ENCODE measurements around the gene ETS2. TPM values are rescaled to one million over a fixed set of nuclear protein-coding genes. Genes with fewer than 3 reads are reported as not detected.
A peak's percentile ranks its signal among the peaks of the same experiment; 100 is the strongest.
"Not testable (repeated sequence)": the region's sequence is repeated elsewhere in the genome, so short reads cannot be mapped to it uniquely, and the experiment has no call there.

The ETS2 gene
- total RNA-seq, 1 donor from 2014 or later = 102 TPM

DNA sequence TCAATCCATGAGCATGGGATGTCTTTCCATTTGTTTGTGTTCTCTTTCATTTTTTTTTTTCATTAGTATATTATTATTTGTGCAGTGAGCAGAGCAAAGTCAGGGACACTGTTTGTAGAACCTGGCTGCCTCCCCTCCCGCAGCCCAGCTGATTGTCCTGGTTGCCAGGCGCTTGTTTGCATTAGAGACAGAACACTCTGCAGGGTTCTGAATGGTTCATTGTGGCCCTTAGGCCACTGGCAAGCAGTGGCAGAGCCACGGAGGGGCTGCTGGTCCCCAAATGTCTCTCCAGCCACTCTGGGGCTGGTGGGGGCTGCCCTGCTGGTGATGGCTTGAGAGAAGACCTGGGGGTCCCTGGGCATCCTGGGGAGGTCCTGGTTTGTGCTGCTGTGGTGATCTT lies 29.0 kb downstream of the ETS2 start:
- no peak for DNase-seq (ENCODE audit: extremely low read depth, low read depth, low spot score)

DNA sequence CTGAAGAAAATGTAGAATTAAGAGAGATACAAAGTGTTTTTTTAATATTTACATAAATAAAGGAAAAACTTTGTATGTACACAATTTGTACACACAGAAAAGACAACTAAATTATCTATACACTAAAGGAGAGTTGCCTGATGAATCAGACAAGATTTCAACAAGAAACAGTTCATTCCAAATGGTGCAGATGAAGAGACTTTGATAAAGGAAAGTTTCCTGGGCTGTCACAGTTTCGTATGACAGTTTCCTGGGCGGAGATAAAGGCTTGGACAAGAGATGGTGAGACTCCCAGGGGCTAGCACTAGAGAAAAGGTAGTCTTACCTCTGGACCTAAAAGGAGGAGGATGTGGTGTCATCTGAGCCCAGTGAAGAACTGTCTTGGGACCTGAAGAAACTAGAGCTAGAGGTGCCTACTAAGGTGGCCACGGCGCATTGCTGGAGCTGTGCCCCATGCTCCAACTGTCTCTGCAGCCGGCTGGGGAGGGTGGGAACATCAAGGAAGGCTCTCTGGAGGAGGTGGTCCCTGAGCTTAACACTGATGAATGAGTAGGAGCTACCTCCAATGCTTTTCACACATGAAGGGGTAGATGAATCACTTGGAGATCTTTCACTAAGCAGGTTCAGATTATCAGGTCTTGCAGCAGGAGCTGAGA lies 32.2 kb downstream of the ETS2 start:
- DNase-seq (ENCODE audit: extremely low read depth, low read depth, low spot score) = no peak

DNA sequence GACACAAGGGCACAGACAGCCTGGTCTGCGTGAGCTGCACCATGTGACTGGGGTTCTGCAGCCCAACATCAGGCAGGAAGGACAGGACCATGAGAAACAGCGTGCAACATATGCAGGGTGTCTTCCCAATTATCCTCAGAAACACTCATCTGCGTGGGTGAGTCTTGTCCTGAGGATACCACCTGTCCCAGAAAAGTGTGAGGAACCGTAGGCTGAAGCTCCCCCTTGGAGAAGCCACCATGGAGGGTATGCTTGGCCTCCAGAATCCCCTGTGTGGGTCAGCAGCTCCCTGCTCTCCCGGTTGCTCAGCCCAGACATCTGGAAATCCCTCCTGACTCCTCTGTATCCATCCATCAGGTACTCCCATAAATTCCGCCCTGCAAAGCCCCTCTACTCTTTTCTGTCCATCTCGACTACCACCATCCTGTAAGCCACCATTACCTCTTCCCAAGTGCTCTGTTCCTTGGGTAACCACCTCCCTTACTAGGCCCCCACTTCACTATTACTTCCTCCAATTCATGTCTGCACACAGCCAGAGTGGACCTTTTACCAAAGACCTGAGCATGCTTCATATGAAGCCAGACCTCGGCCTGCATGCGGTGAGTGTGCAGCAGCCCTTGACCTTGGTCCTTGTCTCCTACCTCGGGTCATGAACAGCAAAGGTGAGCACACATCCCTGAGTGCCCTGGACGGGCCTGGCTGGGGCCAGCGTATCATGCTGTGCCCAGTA lies 33.0 kb downstream of the ETS2 start:
- DNase-seq (ENCODE audit: extremely low read depth, low read depth, low spot score) = no peak

DNA sequence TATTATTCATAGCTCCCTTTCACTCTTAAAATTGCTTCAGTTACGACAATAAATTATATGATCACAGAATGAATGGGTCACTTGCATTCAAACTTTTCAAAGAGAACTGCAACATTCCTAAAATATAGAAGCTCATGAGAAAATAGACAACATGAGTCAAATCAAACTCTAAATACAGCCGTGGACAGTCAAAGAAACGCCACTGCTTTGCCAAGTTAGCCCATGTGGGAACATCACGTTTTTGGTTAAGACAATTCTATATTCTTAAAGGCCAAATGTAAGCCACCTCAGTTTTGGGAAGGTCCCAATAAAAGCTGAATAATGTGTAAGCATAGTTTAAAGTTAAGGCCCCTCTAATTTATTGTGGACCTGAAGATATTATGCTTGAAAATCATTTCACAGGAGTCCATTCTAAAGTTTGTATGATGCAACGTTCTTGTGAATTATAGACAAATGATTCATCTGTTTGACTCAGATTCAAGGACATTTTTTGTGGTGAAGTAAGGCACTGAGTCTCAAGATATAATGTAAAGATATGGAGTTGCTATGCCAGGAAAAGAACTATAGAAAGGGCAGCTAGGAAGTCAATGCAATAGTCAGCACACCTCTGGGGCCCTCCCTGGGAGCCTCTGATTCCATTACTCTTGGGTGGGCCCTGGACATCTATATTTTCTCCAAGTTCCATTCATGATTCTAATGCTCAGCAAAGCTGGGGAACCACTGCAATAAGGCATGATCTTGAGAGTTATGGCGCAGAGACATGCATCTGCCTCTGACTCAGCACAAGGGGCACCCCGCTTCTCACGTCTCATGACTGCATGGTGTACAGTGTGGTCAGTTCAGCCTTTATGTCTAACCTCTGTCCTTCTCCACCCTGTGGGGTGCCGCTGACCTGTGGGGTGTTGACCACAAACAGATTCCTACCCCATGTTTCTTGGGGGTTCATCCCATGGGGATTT lies 33.9 kb downstream of the ETS2 start:
- DNase-seq (ENCODE audit: extremely low read depth, low read depth, low spot score) = no peak

DNA sequence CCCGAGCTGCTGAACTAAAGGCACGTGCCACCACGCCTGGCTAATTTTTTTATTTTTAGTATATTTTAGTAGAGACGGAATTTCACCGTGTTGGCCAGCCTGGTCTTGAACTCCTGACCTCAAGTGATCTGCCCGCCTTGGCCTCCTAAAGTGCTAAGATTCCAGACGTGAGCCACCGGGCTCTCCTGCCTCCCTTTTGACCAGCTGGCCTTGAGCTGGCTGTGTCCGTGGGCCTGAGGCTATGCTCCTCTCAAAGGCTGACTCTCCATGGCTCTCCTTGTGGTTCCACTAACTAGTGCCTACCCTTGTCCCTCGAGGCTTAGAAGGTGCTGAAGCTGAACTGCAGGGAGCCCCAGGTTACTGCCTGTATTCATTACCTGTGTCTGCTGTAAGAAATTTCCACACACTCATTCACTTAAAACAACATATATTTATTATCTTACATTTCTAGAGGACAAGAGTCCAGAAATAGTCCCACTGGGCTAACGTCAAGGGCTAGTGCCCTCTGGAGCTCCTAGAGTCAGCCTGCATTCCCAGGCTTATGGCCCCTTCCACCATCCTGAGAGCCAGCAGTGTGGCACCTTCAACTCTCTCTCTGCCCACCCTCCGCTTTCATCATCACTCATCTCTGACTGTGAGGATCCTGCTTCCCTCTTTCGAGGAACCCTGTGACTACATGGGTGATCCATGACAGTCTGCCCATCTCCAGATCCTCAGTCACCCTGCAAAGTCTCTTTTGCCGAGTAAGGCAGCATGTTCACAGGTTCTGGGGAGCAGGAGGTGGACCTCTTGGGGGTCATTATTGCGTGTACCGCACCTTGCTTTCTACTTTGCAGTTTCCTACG lies 34.9 kb downstream of the ETS2 start:
- DNase-seq (ENCODE audit: extremely low read depth, low read depth, low spot score) = no peak

DNA sequence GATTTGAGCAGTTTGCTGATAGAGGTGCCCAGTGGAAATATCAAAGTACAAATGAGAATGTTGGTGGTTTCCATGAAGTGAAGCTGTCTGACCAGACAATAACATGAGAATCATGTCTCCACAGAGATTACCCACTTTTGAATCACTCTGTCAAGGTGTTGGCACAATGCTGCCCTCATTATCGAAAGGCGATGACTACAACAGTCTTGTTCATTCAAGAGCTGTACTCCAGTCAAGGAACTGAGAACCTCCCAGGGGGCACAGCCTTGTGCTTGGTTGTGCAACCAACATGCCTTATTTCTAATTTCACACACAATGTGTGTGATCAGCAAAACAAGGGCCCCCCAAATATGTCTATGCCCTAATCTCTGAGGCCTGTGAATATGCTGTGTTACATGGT lies 35.7 kb downstream of the ETS2 start:
- no peak for DNase-seq (ENCODE audit: extremely low read depth, low read depth, low spot score)

DNA sequence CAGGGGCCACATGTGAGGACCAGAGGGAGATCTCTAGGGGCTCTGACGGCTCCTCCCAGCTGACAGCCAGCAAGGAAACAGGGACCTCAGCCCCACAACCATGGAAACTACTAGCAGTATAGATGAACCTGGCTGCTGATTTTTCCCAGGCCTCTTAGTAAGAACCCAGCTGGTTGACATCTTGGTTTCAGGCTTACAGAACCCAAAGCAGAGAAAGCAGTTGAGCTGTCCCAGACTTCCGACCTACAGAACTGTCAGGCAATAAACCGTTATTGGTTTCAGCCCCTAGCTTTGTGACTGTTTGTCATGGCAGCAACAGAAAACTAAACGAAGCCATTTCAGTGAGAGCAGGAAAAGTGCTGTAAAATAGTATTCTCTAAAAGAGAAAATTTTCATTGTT lies 36.4 kb downstream of the ETS2 start:
- DNase-seq (ENCODE audit: extremely low read depth, low read depth, low spot score) = no peak

DNA sequence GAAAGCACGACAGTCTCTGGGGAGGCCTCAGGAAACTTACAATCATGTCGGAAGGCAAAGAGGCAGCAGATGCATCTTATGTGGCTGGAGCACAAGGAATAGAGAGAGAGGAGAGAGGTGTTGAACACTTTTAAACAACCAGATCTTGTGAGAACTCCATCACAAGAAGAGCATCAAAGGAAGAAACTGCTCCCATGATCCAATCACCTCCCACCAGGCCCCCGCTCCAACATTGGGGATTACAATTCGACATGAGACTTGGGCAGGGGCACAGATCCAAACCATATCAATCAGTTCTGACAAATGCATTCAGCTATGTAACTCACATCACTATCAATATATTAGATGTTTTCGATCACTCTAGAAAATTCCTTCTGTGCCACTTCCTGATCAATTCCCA lies 37.6 kb downstream of the ETS2 start:
- no peak for DNase-seq (ENCODE audit: extremely low read depth, low read depth, low spot score)

DNA sequence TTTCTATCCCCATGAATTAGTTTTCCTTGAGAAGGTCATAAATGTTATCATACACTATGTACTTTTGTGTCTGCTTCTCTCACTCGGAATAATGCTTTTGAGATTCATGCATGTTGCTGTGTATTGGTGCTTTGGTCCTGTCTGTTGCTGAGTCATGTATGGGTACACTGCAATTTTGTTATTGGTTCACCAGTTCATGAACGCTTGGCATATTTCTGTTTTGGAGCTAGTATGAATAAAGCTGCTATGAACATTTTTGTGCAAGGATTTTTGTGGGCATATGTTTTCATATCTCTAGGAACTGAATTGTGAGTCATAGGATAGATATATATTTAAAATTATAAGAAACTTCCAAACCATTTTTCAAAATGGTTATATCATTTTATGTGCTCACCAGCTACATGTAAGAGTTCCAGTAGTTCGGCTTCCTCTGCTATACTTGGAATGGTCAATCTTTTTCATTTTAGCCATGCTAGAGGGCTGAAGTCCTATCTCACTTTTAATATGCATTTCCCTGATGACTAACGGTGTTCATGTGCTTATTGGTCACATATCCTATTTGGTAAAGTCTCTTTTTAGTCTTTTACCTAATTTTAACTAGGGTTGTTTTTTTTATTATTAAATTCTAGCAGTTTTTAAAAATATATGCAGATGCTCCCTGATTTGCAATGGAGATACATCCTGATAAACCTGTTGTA lies 38.2 kb downstream of the ETS2 start:
- no peak for DNase-seq (ENCODE audit: extremely low read depth, low read depth, low spot score)

DNA sequence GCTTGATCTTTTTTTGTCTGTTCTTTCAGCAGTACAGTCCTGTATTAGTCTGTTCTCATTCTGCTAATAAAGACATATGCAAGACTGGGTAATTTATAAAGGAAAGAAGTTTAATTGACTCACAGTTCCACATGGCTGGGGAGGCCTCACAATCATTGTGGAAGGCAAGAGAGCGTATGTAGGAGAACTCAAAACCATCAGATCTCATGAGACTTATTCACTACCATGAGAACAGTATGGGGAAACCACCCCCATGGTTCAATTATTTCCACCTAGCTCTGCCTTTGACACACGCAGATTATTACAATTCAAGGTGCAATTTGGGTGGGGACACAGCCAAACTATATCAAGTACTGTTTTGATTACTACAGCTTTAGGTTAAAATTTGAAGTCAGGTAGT lies 39.6 kb downstream of the ETS2 start:
- DNase-seq (ENCODE audit: extremely low read depth, low read depth, low spot score) = not testable (repeated sequence)

DNA sequence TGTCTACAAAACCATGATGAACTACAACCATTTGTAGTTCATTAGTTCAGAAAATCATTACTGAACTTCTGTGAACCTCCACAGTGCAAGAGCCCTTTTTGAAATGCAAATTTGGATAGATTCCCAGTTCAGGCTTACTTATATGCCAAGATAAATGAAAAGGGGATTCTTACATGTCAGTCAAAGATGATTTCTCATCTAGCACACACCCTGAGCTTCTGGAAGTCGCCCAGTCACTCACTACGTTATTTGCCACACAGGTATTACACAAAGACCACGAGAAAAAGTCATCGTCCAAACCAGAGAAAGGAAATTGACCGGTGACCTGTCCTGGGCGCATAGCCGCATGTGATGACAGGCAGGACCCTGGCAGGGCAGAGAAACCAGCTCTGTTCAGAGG lies 41.8 kb downstream of the ETS2 start:
- no peak for DNase-seq (ENCODE audit: extremely low read depth, low read depth, low spot score)

DNA sequence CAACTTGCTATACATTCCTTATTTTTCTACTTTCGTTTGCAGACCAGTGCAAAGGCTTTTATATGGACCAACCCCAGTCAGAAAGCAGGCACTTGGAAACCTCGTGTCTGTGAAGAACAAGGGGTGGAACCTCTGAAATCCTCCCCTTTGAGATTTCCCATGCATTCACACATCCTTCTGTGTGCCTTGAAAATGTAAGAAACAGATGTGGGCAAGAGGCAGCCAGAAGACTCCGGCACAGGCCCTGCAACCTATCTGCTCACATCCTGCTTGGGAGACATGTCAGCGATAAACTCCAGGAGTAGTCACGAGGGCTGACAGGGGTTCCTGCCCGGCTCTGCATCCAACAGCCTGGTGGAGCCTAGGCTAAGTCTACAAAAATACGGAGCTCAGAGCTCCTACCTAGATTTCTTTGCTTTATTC lies 42.5 kb downstream of the ETS2 start:
- DNase-seq (ENCODE audit: extremely low read depth, low read depth, low spot score) = no peak

DNA sequence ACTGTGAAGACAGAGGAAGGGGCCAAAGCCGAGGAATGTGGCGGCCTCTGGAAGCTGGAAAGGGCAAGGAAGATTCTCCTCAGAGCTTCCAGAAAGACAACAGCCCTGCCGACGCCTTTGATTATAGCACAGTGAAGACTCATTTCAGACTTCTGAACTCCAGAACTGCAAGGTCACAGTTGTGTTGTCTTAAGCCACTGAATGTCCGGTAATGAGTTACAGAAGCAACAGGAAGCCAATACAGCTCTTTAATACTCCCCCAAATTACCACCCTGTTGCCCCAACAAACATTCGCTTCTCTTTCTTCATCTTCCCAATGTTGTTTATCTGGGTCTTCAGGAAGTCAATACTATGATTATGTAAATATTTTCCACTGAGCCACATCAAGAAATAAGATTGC lies 44.0 kb downstream of the ETS2 start:
- DNase-seq (ENCODE audit: extremely low read depth, low read depth, low spot score) = no peak

DNA sequence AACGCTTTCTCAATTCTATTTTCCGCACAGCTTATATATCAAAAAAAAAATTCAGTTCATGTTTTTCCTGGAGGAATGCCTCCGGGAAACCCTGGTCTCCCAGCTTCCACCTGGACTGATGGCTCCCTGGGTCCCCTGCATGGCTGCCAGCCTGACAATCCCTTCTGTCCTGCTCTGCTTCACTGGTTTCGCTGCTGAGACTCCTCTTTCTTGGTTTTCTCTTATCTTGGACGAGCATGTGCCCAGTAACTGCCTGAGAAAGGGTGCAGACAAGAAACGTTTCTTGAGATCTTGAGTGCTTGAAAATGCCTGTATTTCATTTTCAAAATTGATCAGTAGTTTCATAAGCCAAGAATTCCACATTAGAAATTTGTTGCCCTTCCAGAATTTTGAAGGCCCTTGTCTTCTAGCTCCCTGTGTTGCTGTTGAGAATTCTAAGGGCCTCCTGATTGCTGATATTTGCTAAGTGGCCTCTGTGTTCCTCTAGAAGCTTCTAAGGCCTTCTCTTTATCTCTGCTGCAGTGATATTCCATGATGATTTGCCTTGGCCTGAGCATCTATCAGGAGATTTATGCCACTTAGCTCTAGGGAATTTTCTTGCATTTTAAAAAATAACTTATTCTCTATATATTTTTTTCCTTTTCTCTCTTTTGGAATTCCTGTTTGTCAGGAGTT lies 44.7 kb downstream of the ETS2 start:
- no peak for DNase-seq (ENCODE audit: extremely low read depth, low read depth, low spot score)

DNA sequence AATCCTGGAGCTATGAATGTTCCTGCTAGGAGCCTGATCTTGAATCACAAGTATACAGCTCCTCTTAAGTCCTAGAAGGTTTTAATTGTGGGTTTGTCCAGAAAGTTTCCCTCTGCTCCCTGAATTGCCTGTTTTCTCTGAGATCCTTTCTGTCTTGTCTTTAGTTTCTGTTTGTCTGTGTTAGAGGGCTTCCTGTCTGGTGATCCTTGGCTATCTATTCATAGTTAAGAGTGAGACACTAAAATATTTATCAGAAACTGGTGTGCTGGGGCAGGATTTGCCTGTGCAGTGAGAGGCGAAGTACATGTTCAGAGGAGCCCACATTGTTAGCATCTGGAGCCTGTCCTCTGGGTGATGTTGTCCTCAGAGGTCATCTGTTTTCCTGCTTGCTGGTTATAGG lies 45.4 kb downstream of the ETS2 start:
- DNase-seq (ENCODE audit: extremely low read depth, low read depth, low spot score) = no peak

DNA sequence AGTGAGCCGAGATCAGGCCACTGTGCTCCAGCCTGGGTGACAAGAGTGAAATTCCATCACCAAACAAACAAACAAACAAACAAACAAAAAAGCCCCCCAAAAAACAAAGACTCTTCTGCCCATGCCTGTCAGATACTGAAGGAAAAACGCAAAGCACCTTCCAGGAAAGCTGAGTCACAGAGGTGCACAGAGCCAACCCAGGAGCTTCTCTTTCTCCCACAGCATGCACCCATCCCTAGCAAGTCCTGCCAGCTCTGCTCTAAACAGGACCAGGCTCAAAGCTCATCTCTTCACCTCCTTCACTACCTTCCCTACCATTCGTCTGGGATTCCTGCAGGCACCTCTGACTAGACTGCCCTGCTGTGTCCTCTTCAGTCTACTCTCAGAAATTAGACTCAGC lies 46.5 kb downstream of the ETS2 start:
- no peak for DNase-seq (ENCODE audit: extremely low read depth, low read depth, low spot score)

DNA sequence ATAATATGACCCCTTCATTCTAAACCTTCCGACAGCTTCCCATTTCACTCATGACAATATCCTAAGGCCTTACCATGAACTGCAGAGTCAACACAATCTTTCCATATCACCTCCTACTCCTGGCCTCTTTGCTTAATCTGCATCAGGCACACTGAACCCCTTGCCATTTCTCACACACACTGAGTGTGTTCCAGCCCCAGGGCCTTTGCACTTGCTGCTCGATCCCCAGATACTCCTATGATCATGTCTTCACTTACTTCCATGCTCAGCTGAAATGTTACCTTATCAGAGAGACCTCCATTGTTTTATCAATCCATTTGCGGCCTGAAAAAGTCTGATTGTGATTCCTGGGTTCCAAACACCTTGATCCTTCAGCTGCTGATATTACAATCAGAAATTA lies 47.0 kb downstream of the ETS2 start:
- no peak for DNase-seq (ENCODE audit: extremely low read depth, low read depth, low spot score)

DNA sequence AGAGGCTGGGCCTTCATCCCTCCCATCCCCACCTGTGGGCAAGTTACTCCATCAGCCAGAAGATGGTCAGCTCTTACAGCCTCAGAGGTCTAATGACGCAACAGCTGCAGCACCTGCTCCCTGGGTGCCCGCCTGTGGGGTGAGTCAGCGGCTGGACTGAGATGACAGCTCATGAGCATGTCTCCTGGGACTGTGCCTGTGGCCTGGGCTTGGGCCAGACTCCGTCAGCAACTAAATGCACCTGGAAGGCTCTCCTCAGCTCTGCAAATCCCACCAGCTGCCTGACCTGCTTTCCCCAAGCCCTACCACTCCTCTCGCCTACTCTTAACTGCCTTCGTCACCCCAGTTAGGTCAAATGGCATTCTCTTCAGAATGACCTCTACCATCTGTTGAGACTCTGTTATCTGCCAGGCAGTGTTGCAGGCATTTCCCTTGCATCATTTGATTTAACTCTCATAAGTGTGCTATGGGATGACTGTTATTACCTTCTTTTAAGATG lies 47.7 kb downstream of the ETS2 start:
- peak; percentile 79 for DNase-seq (ENCODE audit: extremely low read depth, low read depth, low spot score)

DNA sequence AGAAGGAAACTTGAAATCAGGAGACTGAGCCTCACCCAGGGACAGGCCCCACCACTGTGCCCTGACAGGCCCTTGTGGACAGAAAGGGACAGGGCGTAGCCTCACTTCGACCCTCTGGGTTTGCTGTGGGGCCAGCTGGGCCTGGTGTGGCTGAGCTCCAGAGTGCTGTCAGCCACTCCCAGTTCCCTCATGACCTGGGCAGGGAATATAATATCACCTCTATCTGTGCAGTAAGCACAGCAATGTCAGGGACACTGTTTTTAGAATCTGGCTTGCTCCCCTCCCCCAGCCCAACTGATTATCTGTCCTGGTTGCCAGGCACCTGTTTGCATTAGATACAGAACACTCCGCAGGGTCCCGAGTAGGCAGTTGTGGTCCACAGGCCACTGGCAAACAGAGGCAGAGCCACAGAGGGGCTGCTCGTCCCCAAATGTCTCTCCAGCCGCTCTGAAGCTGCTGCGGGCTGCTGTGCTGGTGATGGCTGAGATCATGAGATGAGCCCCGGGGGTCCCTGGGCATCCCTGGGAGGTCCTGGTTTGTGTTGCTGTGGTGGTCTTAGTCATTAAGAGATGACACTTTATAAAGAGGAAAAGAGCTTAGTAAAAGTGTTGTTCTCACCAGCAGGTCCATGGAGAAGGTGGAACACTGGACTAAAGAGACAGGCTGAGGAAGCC lies 51.6 kb downstream of the ETS2 start:
- no peak for DNase-seq (ENCODE audit: extremely low read depth, low read depth, low spot score)
